HPDE6-E6E7 (cell line): Measurements from ENCODE around the gene PSD4.

Experiments
- DNase-seq: peaks from one replicate; pipeline ENCODE4 v3.0.0; 2011; ENCODE audit warnings: missing footprints; ENCODE audit errors: extremely low spot score

The PSD4 gene

DNA sequence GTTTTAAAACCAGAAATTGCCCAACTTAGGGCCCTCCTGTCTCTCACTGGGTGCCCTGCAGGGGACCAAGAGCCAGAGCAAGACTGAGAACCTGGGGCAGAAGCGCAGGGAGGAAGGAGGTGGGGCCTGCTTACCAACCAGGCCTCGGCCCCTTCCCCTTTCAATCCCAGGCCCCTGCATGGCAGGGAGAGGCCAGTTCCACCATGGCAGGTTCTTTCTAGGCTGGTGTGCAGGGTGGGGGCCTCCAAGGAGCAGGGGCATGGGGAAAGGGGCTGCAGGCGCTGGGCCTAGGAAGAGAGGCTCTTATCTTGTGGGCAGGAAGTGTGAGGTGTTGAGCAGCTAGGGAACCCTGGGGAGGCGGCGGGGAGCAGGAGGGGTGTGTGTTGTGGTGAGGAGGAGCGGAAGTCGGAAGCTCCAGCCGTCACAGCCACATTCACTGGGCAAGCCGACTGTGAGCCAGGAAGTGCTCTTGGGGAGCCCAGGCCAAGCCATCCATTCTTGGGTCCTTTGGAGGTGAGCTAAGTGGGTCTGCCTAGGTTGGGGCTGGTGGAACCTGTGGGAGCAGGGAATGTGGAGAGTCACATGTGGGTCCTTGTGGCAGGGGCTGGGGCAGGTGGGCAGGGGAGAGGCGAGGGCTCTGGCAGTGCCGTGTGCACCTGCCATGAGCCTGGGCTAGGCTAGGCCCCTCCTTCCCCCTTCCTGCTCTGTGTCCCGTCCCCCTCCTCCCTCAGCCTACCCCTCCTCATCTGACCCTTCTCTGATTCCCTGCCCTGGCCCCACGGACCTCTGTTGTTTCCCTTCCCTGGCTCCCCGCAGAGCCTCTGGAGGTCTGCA lies at the start of gene PSD4:
PSD4 (plus strand) TSS at position 430 of the 834 bp plus-strand sequence. CDS start 8,486 bp downstream, outside the sequence.
- DNase-seq: no peak

- DNase-seq: peak; percentile 67
Observed at GRCh38 chr2:113124181-113124961, 49.4 kb upstream of the PSD4 start.

DNA sequence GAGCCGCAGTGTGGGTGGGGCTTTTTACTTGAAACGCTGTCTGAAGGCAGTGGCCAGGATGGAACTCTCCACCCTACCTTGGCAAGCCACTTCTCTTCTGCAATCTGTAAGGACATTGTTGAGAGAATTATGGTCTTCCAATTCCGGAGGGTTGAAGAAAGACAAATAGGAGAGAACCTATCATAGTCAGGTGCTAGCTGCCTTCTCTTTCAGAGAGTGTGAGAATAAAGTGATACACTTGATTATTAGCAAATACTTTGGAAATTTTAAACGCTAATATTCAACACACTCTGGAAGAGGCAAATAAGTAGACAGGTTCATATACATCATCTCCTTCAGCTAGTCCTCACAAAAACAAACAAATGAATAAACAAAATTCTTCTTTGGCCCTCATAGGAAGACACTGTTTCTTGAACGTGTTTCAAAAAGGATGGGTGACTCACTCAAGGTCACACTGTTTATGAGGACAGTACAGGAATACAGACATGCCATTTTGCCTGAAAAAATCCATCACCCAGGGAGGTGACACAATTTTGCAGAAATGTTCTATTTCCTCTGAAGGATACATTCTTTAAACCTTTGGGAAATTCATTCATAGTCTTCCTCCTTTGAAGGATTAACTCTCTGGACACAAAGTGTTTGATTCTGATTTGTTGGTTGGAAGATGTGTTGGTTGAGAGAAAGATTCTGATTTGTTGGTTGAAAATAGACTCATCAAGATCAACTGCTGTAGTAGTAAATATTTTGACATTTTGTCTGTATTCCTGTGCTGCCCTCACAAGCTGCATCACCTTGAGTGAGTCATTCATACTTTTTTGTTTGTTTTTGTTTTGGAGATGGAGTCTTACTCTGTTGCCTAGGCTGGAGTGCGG lies 48.6 kb upstream of the PSD4 start:
- no peak for DNase-seq

- no peak for DNase-seq
Observed at GRCh38 chr2:113126845-113127645, 46.7 kb upstream of the PSD4 start, which contains the start of gene IL1RN. Gene IL1RN, plus strand, starts transcription at chr2:113127598. Its CDS starts 27 bp downstream, at chr2:113127625.

DNA sequence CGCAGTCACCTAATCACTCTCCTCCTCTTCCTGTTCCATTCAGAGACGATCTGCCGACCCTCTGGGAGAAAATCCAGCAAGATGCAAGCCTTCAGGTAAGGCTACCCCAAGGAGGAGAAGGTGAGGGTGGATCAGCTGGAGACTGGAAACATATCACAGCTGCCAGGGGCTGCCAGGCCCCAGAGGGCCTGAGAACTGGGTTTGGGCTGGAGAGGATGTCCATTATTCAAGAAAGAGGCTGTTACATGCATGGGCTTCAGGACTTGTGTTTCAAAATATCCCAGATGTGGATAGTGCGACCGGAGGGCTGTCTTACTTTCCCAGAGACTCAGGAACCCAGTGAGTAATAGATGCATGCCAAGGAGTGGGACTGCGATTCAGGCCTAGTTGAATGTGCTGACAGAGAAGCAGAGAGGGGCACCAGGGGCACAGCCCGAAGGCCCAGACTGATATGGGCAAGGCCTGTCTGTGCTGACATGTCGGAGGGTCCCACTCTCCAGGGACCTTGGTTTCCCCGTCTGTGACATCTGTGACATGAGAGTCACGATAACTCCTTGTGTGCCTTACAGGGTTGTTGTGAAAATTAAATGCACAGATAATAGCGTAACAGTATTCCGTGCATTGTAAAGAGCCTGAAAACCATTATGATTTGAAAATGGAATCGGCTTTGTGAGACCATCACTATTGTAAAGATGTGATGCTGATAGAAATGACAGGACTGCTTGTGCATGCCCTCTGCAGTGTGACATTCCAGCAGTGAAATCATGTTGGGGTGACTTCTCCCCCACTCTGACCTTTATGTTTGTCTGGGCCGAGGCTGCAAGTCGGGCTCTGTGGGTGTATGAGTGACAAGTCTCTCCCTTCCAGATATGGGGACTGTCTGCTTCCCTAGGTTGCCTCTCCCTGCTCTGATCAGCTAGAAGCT lies 45.9 kb upstream of the PSD4 start:
- DNase-seq: no peak

- DNase-seq: no peak
Observed at GRCh38 chr2:113129519-113130078, 44.2 kb upstream of the PSD4 start.

- DNase-seq: no peak
Observed at GRCh38 chr2:113131352-113132185, 42.2 kb upstream of the PSD4 start.

DNA sequence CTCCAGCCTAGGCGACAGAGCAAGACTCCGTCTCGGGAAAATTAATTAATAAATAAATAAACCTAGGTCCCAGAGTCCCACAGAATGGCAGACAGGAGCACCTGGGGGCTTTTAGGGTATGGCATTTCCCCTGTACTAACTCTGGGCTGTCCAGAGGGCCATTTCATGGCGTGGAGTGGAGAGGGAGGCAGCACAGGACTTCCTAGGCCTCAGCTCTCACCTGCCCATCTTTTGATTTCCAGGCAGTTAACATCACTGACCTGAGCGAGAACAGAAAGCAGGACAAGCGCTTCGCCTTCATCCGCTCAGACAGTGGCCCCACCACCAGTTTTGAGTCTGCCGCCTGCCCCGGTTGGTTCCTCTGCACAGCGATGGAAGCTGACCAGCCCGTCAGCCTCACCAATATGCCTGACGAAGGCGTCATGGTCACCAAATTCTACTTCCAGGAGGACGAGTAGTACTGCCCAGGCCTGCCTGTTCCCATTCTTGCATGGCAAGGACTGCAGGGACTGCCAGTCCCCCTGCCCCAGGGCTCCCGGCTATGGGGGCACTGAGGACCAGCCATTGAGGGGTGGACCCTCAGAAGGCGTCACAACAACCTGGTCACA lies 41.3 kb upstream of the PSD4 start:
- DNase-seq: no peak

GRCh38 chr2:113133704-113134598 lies 39.8 kb upstream of the PSD4 start:
- DNase-seq: no peak

- DNase-seq: no peak
Observed at GRCh38 chr2:113134717-113135116, 39.1 kb upstream of the PSD4 start.

DNA sequence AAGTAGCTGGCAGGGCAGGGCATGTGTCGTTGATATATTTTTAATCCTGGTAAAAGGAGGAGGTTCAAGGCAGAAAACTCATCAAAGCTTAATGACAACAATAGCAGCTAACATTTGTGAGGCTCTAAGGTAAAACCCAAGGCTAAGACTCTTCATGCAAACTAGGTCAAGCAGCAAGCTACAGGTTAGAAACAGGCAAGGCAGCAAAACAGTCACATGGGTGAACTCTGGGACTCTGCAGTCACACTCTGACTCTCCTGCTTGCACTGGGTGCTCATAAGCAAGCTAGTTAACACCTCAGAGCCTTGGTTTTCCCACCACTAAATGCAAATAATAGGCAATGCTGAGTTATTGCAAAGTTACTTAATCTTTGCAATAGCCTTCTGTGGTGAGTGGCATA lies 38.5 kb upstream of the PSD4 start:
- DNase-seq: no peak

- no peak for DNase-seq
Observed at GRCh38 chr2:113136828-113137775, 36.7 kb upstream of the PSD4 start.

DNA sequence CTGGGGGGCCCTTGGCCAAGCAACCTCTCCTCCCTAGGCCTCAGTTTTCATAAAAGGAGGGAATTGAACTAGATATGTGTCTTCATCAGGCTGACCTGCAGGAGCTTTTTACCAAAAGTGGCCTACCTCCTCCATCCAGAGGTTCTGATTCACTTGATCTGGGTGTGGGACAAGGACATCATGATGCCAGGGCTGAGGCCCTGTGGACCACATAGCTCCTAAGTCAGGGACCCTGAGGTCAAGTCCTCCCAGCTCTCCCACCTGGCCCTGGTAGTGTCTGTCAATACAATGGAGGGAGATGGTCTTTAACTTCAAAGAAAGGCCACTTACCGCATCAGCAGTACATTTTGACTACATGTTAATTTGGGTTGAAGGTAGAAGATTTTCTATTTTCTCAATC lies 35.9 kb upstream of the PSD4 start:
- no peak for DNase-seq

DNA sequence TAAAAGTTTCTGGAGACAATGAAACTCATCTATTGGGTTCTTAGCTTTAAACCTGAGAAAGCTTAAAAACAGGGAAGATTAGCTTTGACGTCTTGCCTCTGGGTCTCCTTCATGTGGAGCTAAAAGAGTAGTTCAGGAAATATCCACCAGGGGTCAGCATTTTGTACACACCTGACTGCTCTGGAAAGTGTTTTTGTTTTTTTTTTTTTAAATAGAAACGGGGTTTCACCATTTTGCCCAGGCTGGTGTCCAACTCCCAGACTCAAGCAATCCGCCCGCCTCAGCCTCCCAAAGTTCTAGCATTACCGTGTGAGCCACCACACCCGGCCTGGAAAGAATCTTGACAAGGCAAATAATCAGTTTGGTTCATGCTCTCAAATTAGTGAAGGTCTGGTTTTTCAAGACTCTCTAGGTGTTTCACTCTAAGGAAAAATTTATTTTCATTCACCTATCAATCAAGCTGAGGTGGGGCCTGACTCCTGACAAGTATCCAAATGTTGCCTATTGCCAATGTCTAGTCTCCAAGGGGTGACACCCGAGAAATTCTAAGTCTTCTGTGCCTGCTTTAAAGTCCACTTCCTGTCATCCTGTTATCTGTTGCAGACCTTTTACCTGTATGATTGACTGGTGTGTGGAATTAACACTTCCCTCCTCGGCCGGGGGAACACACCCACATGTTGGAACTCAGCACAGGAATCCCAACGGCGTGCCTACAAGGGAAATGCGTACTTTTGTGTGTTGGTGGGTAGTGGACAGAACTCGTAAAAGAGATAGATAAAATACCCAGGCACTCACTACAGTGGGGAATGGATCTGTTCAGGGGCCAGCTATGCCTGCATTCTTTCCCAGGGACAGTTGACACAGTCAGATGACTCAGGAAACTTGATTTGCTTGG lies 35.1 kb upstream of the PSD4 start:
- peak; percentile 44 for DNase-seq

- DNase-seq: no peak
Observed at GRCh38 chr2:113141451-113141850, 32.3 kb upstream of the PSD4 start.
